ENCODE data around the gene SERGEF. TPM values are rescaled to one million over a fixed set of nuclear protein-coding genes. Genes with fewer than 3 reads are reported as not detected.

The SERGEF gene
- total RNA-seq, 1 donor from 2014 or later, result 24.0 TPM

DNA sequence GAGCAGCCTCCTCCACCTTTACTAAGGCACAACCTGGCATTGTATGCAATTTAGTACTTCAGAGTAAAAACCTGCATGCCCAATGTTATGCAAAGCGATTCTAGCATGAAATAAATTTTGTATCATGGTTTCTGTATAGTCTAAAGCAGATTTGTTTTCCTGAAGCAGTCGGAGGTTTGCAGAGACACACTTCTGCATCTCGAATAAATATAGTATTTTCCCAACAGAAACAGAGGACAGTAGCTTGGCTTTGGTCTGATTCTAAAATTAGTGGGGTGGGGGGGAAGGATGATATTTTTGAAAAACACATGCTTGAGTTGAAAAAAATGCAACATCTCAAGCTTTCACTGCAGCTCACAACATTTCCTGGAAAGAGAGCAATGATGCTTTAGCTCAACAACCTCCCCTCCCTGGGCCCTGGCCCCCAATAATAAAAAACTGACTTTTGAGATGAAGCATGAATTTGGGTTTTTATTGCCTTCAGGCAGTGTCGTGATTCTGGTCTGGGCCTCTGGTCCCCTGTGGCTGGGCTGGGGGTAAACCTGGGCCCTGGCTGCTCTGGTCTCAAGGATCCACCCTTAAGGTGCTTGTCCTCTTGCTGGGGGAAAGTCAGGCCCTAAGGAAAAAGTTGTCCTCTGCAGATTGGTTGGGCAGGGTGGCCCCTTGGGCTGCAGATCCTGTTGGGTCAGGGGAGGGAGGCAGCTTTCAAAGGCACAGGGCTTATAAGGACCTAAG lies 230.1 kb downstream of the SERGEF start:
- H3K27ac Mint-ChIP-seq (ENCODE audit: unreplicated experiment), result no peak overlapping the region
- no peak overlapping the region for H3K4me3 Mint-ChIP-seq (ENCODE audit: unreplicated experiment)
- H3K9me3 Mint-ChIP-seq (ENCODE audit: unreplicated experiment), result no peaks in the 10 kb centered on the region
- TF ChIP-seq, protein P1, sequence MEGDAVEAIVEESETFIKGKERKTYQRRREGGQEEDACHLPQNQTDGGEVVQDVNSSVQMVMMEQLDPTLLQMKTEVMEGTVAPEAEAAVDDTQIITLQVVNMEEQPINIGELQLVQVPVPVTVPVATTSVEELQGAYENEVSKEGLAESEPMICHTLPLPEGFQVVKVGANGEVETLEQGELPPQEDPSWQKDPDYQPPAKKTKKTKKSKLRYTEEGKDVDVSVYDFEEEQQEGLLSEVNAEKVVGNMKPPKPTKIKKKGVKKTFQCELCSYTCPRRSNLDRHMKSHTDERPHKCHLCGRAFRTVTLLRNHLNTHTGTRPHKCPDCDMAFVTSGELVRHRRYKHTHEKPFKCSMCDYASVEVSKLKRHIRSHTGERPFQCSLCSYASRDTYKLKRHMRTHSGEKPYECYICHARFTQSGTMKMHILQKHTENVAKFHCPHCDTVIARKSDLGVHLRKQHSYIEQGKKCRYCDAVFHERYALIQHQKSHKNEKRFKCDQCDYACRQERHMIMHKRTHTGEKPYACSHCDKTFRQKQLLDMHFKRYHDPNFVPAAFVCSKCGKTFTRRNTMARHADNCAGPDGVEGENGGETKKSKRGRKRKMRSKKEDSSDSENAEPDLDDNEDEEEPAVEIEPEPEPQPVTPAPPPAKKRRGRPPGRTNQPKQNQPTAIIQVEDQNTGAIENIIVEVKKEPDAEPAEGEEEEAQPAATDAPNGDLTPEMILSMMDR (IDR thresholded peaks at IDR 0.05), result no peak
- H3K36me3 Mint-ChIP-seq (ENCODE audit: unreplicated experiment), result no peaks in the 10 kb centered on the region
- no peaks in the 10 kb centered on the region for H3K27me3 Mint-ChIP-seq (ENCODE audit: unreplicated experiment)
- peaks cover 8% of the 10 kb centered on the region for H3K4me1 Mint-ChIP-seq (ENCODE audit: unreplicated experiment)
- DNase-seq (ENCODE audit: extremely low spot score, unreplicated experiment), result no peak

- Mint-ChIP-seq H3K4me1 (ENCODE audit: unreplicated experiment) (peaks cover 5% of the 10 kb centered on the region), H3K36me3 (ENCODE audit: unreplicated experiment) (no peaks in the 10 kb centered on the region), H3K9me3 (ENCODE audit: unreplicated experiment) (no peaks in the 10 kb centered on the region), H3K4me3 (ENCODE audit: unreplicated experiment) (no peak overlapping the region), H3K27ac (ENCODE audit: unreplicated experiment) (no peak overlapping the region), H3K27me3 (ENCODE audit: unreplicated experiment) (no peaks in the 10 kb centered on the region)
- no peak for DNase-seq (ENCODE audit: extremely low spot score, unreplicated experiment)
- TF ChIP-seq, protein P1 (IDR thresholded peaks at IDR 0.05), result no peak
Measured at GRCh38 chr11:17782145-17782544, 230.7 kb downstream of the SERGEF start.

- TF ChIP-seq, protein P1 (IDR thresholded peaks at IDR 0.05), result no peak
- no peaks in the 10 kb centered on the region for H3K27me3 Mint-ChIP-seq (ENCODE audit: unreplicated experiment)
- no peaks in the 10 kb centered on the region for H3K36me3 Mint-ChIP-seq (ENCODE audit: unreplicated experiment)
Measured at GRCh38 chr11:17781626-17782025, 231.2 kb downstream of the SERGEF start.

DNA sequence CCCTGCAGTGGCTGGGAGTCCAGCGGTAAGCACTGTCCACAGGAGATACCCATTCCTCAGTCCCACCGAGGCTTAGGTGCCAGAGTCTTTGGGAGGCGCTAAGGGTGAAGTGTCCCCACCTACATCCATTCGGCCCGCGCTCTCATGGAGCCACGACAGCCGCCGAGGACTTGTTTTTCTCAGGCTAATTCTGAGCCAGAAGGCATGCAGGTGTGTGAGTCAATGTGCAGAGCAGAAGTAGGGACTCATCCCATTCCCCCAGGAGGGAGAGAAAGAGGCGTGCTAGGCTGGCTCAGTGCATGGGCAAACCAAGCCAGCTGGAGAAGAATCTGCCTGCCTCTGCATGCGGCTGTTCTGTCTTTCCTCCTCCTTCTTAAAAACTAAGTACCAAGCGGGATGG lies 231.6 kb downstream of the SERGEF start:
- Mint-ChIP-seq H3K36me3 (ENCODE audit: unreplicated experiment) (no peaks in the 10 kb centered on the region), H3K4me3 (ENCODE audit: unreplicated experiment) (no peak overlapping the region), H3K4me1 (ENCODE audit: unreplicated experiment) (no peaks in the 10 kb centered on the region), H3K9me3 (ENCODE audit: unreplicated experiment) (no peaks in the 10 kb centered on the region), H3K27ac (ENCODE audit: unreplicated experiment) (no peak overlapping the region), H3K27me3 (ENCODE audit: unreplicated experiment) (no peaks in the 10 kb centered on the region)
- DNase-seq (ENCODE audit: extremely low spot score, unreplicated experiment), result no peak
- TF ChIP-seq, protein P1 (IDR thresholded peaks at IDR 0.05), result no peak

More at GRCh38 chr11:17781626-17782025, 231.2 kb downstream of the SERGEF start:
- Mint-ChIP-seq H3K27ac (ENCODE audit: unreplicated experiment) (no peak overlapping the region), H3K4me3 (ENCODE audit: unreplicated experiment) (no peak overlapping the region), H3K4me1 (ENCODE audit: unreplicated experiment) (no peaks in the 10 kb centered on the region), H3K9me3 (ENCODE audit: unreplicated experiment) (no peaks in the 10 kb centered on the region)
- no peak for DNase-seq (ENCODE audit: extremely low spot score, unreplicated experiment)

GRCh38 chr11:17780668-17781067 lies 232.2 kb downstream of the SERGEF start:
- no peak overlapping the region for H3K4me3 Mint-ChIP-seq (ENCODE audit: unreplicated experiment)
- no peaks in the 10 kb centered on the region for H3K4me1 Mint-ChIP-seq (ENCODE audit: unreplicated experiment)
- no peaks in the 10 kb centered on the region for H3K9me3 Mint-ChIP-seq (ENCODE audit: unreplicated experiment)
- no peaks in the 10 kb centered on the region for H3K27me3 Mint-ChIP-seq (ENCODE audit: unreplicated experiment)
- DNase-seq (ENCODE audit: extremely low spot score, unreplicated experiment), result no peak
- no peaks in the 10 kb centered on the region for H3K36me3 Mint-ChIP-seq (ENCODE audit: unreplicated experiment)
- TF ChIP-seq, protein P1 (IDR thresholded peaks at IDR 0.05), result no peak
- H3K27ac Mint-ChIP-seq (ENCODE audit: unreplicated experiment), result no peak overlapping the region

All from osteocyte (in vitro differentiated cells).